ENCODE results near the gene RBMXL3.

- TF ChIP-seq CTCF (conservative IDR thresholded peaks at IDR 0.05 in 1 of 2, IDR thresholded peaks at IDR 0.05 in 1 of 2; ENCODE audit: low read depth in 1 of 2, low read length in 2 of 2): no peak
- no peak for TF ChIP-seq EZH2 (IDR thresholded peaks at IDR 0.05; ENCODE audit: low read length, missing control alignments)
These were observed 40.3 kb downstream of the RBMXL3 start for GRCh38 chrX:115229337-115230003.

All from fibroblast of lung (primary cell).